ENCODE results near the gene MYOZ1.
"Not testable (repeated sequence)": the region's sequence is repeated elsewhere in the genome, so short reads cannot be mapped to it uniquely, and the experiment has no call there.

Gene MYOZ1

GRCh38 chr10:73639286-73639685, 2.0 kb downstream of the MYOZ1 start:
- intact Hi-C loops (cut with micrococcal nuclease): no loop called here
- Mint-ChIP-seq H3K9me3 (no peaks in the 10 kb centered on the region), H3K4me3 (no peak overlapping the region), H3K27ac (no peak overlapping the region), H3K36me3 (ENCODE audit: low read depth) (no peaks in the 10 kb centered on the region), H3K4me1 (ENCODE audit: low read depth) (peaks cover 12% of the 10 kb centered on the region), H3K27me3 (peaks cover 8% of the 10 kb centered on the region)

DNA sequence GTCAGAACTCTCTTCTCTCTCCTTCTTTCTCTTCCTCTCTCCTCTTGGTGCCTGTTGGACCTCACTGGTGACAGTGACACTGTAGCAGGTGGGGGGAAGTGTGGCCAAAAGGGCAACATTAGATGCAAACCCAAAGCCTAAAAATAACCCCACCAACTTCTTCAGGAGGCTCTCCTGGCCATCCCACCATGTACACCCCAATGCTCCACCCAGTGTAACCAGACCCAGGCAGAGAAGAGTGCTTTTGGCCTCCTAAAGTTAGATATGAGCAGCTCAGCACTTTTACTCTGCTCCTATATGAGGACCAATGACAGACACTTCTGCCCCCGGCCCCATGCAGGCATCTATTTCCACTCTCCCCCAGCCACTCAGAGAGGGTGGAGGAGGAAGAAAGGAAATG, 5.5 kb downstream of the MYOZ1 start:
- no peaks in the 10 kb centered on the region for H3K9me3 Mint-ChIP-seq
- intact Hi-C loops (cut with micrococcal nuclease): no loop called here
- H3K4me1 Mint-ChIP-seq (ENCODE audit: low read depth): no peaks in the 10 kb centered on the region
- peak overlapping the region; percentile 5 for H3K27ac Mint-ChIP-seq
- H3K27me3 Mint-ChIP-seq: peaks cover 3% of the 10 kb centered on the region
- no peaks in the 10 kb centered on the region for H3K36me3 Mint-ChIP-seq (ENCODE audit: low read depth)
- no peak overlapping the region for H3K4me3 Mint-ChIP-seq

GRCh38 chr10:73634421-73634820, 6.9 kb downstream of the MYOZ1 start:
- intact Hi-C loops (cut with micrococcal nuclease): no loop called here
- H3K36me3 Mint-ChIP-seq (ENCODE audit: low read depth): no peaks in the 10 kb centered on the region
- H3K27me3 Mint-ChIP-seq: peaks cover 3% of the 10 kb centered on the region
- H3K4me3 Mint-ChIP-seq: no peak overlapping the region
- no peaks in the 10 kb centered on the region for H3K9me3 Mint-ChIP-seq
- no peak overlapping the region for H3K27ac Mint-ChIP-seq
- no peaks in the 10 kb centered on the region for H3K4me1 Mint-ChIP-seq (ENCODE audit: low read depth)

- H3K36me3 Mint-ChIP-seq (ENCODE audit: low read depth): peaks cover 13% of the 10 kb centered on the region
- intact Hi-C loops (cut with micrococcal nuclease): loop anchor here (10.0 kb wide), 1 partner anchor 404 kb away; no protein-coding TSS in a partner anchor
- no peak overlapping the region for H3K4me3 Mint-ChIP-seq
These were observed 12.1 kb downstream of the MYOZ1 start for GRCh38 chr10:73629165-73629564.

GRCh38 chr10:73628405-73628804, 12.9 kb downstream of the MYOZ1 start:
- intact Hi-C loops (cut with micrococcal nuclease): loop anchor here (10.0 kb wide), 1 partner anchor 404 kb away; no protein-coding TSS in a partner anchor
- Mint-ChIP-seq H3K9me3 (no peaks in the 10 kb centered on the region), H3K27me3 (no peaks in the 10 kb centered on the region), H3K36me3 (ENCODE audit: low read depth) (peaks cover 13% of the 10 kb centered on the region), H3K4me1 (ENCODE audit: low read depth) (peaks cover 21% of the 10 kb centered on the region), H3K4me3 (no peak overlapping the region), H3K27ac (no peak overlapping the region)

More at GRCh38 chr10:73629165-73629564, 12.1 kb downstream of the MYOZ1 start:
- no peaks in the 10 kb centered on the region for H3K9me3 Mint-ChIP-seq
- H3K27me3 Mint-ChIP-seq: no peaks in the 10 kb centered on the region
- H3K27ac Mint-ChIP-seq: no peak overlapping the region
- H3K4me1 Mint-ChIP-seq (ENCODE audit: low read depth): peaks cover 21% of the 10 kb centered on the region

DNA sequence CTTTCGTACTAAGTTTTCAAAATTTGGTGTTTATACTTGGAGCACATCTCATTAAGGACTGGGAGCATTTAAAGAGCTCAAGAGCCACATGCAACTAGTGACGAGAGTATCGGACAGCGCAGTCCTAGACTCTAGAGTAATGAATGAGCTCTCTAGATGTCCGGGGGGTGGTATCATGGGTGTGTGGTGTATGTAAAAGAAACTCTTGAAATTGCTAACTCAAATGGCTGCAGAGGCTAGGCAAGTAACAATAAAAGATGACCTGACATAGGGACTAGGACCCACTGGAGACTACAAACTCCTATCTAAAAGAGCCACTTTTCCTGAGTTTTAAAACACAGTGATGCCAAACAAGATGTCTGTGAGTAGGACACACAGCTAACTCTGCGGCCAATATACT, 14.0 kb downstream of the MYOZ1 start:
- no peak overlapping the region for H3K4me3 Mint-ChIP-seq
- H3K27me3 Mint-ChIP-seq: no peaks in the 10 kb centered on the region
- peaks cover 21% of the 10 kb centered on the region for H3K4me1 Mint-ChIP-seq (ENCODE audit: low read depth)
- H3K9me3 Mint-ChIP-seq: no peaks in the 10 kb centered on the region
- H3K27ac Mint-ChIP-seq: no peak overlapping the region
- intact Hi-C loops (cut with micrococcal nuclease): loop anchor here (10.0 kb wide), 1 partner anchor 402 kb away; no protein-coding TSS in a partner anchor
- H3K36me3 Mint-ChIP-seq (ENCODE audit: low read depth): peaks cover 13% of the 10 kb centered on the region

GRCh38 chr10:73625884-73626752, 15.2 kb downstream of the MYOZ1 start:
- intact Hi-C loops (cut with micrococcal nuclease): loop anchor here (10.0 kb wide), 1 partner anchor 401 kb away; no protein-coding TSS in a partner anchor
- Mint-ChIP-seq H3K4me3 (peak overlapping the region; percentile 98), H3K27ac (peak overlapping the region; percentile 97), H3K27me3 (no peaks in the 10 kb centered on the region), H3K9me3 (no peaks in the 10 kb centered on the region), H3K4me1 (ENCODE audit: low read depth) (peaks cover 21% of the 10 kb centered on the region), H3K36me3 (ENCODE audit: low read depth) (peaks cover 13% of the 10 kb centered on the region)

DNA sequence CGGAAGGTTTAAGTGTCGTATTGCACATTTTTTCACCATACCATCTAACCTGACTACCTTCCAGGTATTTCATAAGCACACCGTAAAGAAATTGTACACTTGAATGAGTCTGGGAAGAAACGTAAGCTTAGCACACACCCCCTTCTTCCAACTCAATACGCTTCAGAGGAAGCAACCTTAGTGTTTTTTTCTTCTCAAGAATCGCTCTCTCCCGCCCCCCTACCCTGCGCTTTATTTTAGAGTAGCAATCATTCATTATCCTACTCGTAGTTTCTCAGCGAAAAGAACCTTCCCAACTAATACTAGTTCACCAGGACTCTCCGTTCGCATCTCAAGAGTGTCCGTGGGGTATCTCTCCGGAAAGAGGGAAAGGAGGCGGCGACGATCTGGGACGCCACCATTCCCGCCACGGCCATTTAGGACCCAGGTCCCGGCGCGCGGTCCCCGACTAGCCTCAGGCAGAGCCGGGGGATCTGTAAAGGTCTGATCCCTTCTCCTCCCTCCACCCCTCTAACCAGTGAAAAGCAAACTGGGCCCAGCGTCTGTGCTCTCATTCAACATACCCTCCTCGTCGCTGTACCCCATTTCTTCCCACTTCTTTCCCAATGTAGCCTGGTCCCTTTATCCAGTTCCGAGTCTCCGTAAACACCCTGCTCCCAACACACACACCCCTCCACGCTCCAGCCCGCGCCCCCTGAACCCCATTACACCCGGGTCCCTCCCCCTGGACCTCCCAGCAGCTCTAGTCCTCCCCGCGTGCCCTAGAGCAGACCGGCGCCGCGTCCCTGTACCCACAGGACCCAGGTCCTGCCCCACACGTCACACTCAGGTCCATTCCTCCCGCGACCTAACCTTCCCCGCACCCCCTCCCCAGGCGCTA, 16.0 kb downstream of the MYOZ1 start:
- peaks cover 21% of the 10 kb centered on the region for H3K4me1 Mint-ChIP-seq (ENCODE audit: low read depth)
- peak overlapping the region; percentile 97 for H3K27ac Mint-ChIP-seq
- H3K36me3 Mint-ChIP-seq (ENCODE audit: low read depth): peaks cover 13% of the 10 kb centered on the region
- H3K4me3 Mint-ChIP-seq: peak overlapping the region; percentile 98
- intact Hi-C loops (cut with micrococcal nuclease): loop anchor here (10.0 kb wide), 1 partner anchor 400 kb away; no protein-coding TSS in a partner anchor
- H3K27me3 Mint-ChIP-seq: no peaks in the 10 kb centered on the region
- H3K9me3 Mint-ChIP-seq: no peaks in the 10 kb centered on the region

DNA sequence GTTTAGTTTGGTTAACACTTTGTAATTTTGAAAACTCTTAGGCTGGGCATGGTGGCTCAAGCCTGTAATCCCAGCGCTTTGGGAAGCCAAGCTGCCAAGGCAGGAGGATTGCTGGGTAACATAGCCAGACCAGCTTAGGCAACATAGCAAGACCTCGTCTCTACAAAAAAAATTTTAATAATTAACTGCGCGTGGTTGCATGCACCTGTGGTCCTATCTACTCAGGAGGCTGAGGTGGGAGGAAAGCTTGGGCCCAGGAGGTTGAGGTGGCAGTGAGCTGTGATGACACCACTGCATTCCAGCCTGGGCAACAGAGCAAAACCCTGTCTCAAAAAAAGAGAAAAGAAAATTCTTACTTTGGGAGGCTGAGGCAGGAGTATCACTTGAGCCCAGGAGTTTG, 18.2 kb downstream of the MYOZ1 start:
- Mint-ChIP-seq H3K36me3 (ENCODE audit: low read depth) (peaks cover 13% of the 10 kb centered on the region), H3K9me3 (no peaks in the 10 kb centered on the region)

DNA sequence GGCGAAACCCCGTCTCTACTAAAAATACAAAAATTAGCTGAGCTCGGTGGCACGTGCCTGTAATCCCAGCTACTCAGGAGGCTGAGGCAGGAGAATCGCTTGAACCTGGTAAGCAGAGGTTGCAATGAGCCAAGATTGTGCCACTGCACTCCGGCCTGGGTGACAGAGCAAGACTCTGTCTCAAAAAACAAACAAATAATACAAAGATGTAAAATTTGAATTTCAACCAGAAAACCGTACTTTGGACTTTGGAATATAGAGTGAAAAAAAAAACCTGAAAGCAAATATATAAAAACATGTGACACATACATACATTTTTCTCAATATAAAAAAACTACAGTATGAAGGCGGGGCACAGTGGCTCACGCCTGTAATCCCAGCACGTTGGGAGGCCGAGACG, 20.3 kb downstream of the MYOZ1 start:
- not testable (repeated sequence) for H3K4me1 Mint-ChIP-seq (ENCODE audit: low read depth)
- intact Hi-C loops (cut with micrococcal nuclease): loop anchor here (10.0 kb wide), 1 partner anchor 396 kb away; no protein-coding TSS in a partner anchor

More for the DNA sequence above, 18.2 kb downstream of the MYOZ1 start:
- Mint-ChIP-seq H3K4me3 (no peak overlapping the region), H3K4me1 (ENCODE audit: low read depth) (peaks cover 21% of the 10 kb centered on the region), H3K27ac (no peak overlapping the region), H3K27me3 (no peaks in the 10 kb centered on the region)
- intact Hi-C loops (cut with micrococcal nuclease): loop anchor here (10.0 kb wide), 1 partner anchor 398 kb away; no protein-coding TSS in a partner anchor

GRCh38 chr10:73617143-73617542, 24.1 kb downstream of the MYOZ1 start:
- H3K4me3 Mint-ChIP-seq; H3K36me3 Mint-ChIP-seq (ENCODE audit: low read depth); intact Hi-C loops (cut with micrococcal nuclease); H3K27ac Mint-ChIP-seq; H3K4me1 Mint-ChIP-seq (ENCODE audit: low read depth); H3K27me3 Mint-ChIP-seq; H3K9me3 Mint-ChIP-seq: not testable (repeated sequence)

More for the DNA sequence above, 20.3 kb downstream of the MYOZ1 start:
- not testable (repeated sequence) for H3K27ac Mint-ChIP-seq; H3K27me3 Mint-ChIP-seq; H3K4me3 Mint-ChIP-seq; H3K9me3 Mint-ChIP-seq; H3K36me3 Mint-ChIP-seq (ENCODE audit: low read depth)

GRCh38 chr10:73614720-73615119, 26.6 kb downstream of the MYOZ1 start:
- H3K27me3 Mint-ChIP-seq: no peaks in the 10 kb centered on the region
- no peaks in the 10 kb centered on the region for H3K4me1 Mint-ChIP-seq (ENCODE audit: low read depth)
- intact Hi-C loops (cut with micrococcal nuclease): no loop called here
- no peaks in the 10 kb centered on the region for H3K36me3 Mint-ChIP-seq (ENCODE audit: low read depth)
- no peaks in the 10 kb centered on the region for H3K9me3 Mint-ChIP-seq
- H3K4me3 Mint-ChIP-seq: no peak overlapping the region
- no peak overlapping the region for H3K27ac Mint-ChIP-seq

- Mint-ChIP-seq H3K27me3 (no peaks in the 10 kb centered on the region), H3K27ac (no peak overlapping the region), H3K36me3 (ENCODE audit: low read depth) (no peaks in the 10 kb centered on the region), H3K4me1 (ENCODE audit: low read depth) (no peaks in the 10 kb centered on the region), H3K4me3 (no peak overlapping the region), H3K9me3 (no peaks in the 10 kb centered on the region)
- intact Hi-C loops (cut with micrococcal nuclease): no loop called here
These were observed 32.2 kb downstream of the MYOZ1 start for GRCh38 chr10:73609116-73609515.

GRCh38 chr10:73601486-73601921, 39.8 kb downstream of the MYOZ1 start:
- peaks cover 7% of the 10 kb centered on the region for H3K4me1 Mint-ChIP-seq (ENCODE audit: low read depth)
- no peaks in the 10 kb centered on the region for H3K9me3 Mint-ChIP-seq
- no peak overlapping the region for H3K27ac Mint-ChIP-seq
- H3K36me3 Mint-ChIP-seq (ENCODE audit: low read depth): no peaks in the 10 kb centered on the region
- no peak overlapping the region for H3K4me3 Mint-ChIP-seq
- intact Hi-C loops (cut with micrococcal nuclease): no loop called here
- no peaks in the 10 kb centered on the region for H3K27me3 Mint-ChIP-seq
